HG03575 (cell line): Measurements from ENCODE around the gene TTR.

Experiments
- ATAC-seq: cut with Tn5 transposase; IDR thresholded peaks from one replicate; pipeline ENCODE4 v1.9.1; 2021; ENCODE audit not compliant: unreplicated experiment, insufficient number of reproducible peaks, low FRiP score; ENCODE audit errors: extremely low read depth

The TTR gene

DNA sequence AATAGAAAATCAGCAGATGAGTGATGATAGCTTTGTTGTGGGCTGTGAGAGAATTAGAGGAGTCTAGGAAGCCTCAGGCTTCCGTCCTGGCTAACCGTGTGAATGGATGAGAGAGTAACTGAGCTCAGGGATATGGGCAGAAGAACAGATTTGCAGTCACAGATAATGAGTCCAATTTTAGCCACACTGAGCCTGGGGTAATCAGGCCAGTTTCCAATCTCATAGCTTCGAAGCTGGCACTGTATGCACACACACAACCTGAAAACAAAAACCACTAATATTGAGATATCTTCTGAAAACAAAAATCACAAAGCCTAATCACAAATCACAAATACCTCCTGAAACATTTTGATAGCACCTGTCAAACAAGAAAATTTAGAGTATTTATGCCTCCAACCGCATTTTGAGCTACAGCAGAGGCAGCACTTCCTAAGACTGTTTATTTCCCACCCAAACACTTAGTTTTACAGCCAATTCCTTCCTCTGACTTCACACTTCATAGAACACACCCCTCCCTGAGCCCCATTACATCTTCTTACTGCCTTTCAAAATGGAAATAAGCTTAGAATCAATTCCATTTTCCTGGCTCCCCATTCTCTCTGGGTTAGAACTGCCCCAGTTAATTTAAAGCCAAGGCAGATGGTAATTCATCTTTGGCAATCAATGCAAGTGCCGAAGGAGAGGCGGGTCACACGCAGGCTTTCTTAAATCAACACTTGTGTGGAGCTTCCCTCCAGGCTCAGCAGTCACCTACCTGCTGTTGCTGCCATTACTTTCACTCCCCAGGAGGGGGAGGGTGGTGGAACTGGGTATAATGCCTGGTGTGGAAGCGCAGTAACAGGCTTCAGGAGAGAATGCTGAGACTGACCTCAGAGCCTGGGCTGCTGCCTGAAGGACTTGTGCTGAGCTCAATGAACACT, 18.9 kb downstream of the TTR start:
- no peak for ATAC-seq

DNA sequence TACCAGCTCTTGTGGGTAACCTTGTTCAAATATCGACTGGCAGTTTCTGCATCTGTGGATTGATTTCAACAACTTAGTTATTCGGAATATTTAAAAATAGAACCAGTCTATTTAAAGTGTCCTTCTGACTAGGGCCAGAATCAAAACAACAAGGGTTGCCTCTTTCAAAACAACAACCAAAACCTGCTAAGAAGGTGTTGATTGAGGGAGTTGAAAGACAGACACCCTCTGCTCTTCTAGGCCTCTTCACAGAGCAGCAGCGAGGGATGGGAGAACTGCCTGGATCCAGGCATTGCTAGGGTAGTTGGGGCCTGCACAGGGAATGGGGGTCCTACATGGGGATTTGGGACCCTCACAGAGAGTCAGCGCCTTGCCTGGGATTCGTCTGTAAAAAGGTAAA, 19.8 kb downstream of the TTR start:
- no peak for ATAC-seq

DNA sequence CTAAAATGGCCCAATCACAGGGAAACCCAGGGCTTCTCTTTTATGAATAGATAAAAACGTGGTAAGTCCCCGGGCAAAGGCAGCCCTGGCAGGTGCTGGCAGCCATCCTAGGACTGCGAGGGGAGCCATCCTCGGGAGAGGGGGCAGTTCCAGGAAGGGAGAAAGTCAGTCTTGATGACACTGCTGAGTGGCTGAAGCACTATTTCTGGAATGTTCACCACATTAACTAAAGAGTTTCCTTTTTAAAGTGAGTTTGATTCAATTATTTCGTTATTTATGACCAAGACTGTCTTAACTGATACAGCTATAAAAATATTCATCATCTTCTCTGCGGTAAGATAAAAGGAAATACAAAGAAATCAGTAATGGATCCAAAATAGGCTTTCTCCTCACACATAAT, 20.4 kb downstream of the TTR start:
- no peak for ATAC-seq

DNA sequence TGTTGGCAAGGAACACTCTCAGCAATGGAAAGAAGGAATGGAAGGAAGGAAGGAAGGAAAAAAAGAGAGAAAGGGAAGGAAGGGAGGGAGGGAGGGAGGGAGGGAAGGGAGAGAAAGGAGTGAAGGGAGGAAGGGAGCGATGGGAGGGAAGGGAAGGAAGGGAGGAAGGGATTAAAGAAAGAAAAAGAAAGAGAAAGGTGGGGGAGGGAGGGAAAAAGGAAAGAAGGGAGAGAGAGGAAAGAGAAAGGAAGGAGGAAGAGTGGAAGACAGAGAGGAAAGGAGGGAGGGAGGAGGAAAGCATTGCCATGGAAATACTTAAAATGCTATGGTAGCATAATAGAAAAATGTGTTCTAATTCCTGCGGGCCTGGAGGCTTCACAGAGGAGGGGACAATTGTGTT, 22.4 kb downstream of the TTR start:
- ATAC-seq, result no peak

DNA sequence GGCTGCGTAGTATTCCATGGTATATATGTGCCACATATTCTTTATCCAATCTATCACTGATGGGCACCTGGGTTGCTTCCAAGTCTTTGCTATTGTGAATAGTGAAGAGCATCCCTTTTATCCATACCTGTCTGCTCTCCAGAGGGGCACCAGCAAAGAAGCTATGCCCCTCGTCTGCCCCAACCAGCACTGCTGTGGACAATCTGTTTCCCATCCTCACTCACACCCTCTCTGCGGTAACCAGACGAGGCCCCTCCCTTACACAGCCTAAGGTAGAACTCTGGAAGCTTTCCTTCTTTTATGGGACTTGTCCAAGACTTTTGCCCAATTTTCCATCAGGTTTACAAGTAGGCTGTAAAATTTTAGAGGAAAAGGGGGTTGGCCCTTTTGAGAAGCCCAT, 24.9 kb downstream of the TTR start:
- no peak for ATAC-seq

DNA sequence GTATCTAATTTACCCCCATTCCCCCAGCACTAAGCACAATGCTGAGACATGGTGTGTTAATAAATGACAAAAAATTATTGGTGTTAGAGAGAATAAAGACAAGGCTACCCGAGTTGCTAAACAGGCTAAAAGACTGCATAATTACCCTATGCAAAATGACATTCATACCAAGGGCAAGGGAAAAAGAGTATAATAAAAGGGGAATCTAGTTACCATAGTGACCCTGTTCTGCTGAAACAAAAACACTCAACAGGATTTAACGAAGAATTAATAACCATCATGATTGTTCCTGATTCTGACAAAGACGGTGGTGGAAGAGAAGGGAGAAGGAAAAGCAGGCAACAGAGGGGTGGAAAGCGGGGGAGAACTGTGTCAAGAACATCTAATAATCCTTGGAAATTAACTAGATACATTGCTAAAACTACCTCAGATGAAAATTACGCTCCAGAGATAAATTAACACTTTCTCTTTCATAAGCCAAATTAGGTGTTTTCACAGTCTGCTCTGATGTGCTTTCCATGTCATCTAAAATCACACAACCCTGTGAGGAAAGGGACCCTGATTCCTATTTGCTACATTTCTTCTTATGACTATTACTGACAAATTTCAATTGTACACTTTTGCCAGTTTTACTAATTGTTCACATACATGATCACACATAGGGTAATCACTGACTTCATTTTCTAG, 25.5 kb downstream of the TTR start:
- ATAC-seq, result no peak

DNA sequence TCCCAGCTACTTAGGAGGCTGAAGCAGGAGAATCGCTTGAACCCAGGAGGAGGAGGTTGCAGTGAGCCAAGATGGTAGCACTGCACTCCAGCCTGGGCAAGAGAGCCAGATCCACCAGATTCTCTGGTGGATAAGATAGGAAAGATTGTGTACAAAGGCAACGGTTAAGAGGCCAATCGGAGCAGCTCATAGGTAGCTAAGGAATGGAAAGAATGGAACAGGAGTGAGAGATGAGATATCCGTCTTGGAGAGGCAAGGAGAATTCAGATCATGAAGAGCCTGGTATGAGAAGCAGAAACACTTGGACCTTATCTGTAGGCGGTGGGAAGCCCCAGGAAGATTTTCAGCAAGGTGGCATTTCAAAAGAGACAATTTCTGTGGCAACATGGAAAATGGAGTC, 27.1 kb downstream of the TTR start:
- no peak for ATAC-seq

DNA sequence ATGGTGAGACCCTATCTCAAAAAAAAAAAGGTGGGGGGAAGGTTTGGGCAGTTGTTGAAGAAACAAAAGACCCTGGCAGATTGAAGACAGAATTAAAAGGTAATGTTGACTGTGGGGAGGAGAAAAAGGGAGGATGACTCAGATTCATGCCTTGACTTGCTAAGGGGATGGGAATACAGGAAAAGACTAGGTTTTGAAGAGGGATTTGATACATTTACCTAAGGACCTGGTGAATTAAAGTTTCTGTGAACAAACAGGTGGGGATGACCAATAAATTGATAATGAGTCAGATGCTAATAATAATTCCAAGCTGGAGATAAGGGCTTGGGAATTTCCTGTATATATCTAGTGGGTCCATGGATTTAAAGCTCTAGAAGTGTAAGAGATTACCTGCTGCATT, 27.6 kb downstream of the TTR start:
- no peak for ATAC-seq

DNA sequence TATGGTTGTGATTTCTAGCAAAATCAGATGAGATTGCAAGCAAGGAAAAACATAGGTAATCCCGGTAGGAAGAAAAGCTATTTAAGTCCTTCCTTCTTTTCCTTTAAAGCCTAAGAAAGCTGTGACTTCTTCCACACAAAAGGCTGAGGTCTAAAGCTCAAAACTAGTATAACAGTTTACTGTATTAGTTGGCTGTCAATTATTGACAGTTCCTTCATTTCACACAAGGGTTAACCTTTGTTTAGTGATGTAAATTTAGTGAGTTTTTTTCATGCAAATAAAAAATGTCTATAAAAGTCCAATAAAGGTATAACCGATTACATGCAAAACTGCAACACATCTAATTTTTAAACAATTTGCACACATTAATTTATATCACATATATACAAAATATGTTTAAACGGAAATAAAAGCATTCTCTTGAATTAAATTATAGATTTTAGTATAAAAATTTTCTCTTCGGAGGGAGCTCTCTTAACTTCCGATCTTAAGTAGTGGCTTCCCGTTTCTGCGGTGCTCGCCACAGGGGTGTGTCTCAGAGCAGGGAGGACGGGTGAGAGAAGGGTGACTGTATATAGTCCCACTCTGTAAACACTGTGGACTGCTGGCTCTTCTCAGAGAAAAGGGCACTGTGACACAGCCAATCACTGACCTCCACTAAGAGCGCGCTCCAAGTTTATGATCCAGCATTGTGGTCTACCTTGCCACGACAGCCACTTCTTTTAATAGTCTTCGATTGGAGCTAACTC, 33.4 kb downstream of the TTR start:
- no peak for ATAC-seq

DNA sequence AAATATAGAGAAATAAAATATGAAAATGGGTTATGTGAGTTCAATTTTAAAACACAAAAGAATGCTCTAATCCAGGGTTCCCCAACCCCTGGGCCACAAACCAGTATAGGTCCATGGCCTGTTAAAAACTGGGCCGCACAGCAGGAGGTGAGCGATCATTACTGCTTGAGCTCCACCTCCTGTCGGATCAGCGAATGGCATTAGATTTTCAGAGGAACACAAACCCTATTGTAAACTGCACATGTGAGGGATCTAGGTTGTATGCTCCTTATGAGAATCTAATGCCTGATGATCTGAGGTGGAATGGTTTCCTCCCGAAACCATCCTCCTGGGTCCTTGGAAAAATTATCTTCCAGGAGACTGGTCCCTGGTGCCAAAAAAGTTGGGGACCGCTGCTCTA, 34.7 kb downstream of the TTR start:
- no peak for ATAC-seq

DNA sequence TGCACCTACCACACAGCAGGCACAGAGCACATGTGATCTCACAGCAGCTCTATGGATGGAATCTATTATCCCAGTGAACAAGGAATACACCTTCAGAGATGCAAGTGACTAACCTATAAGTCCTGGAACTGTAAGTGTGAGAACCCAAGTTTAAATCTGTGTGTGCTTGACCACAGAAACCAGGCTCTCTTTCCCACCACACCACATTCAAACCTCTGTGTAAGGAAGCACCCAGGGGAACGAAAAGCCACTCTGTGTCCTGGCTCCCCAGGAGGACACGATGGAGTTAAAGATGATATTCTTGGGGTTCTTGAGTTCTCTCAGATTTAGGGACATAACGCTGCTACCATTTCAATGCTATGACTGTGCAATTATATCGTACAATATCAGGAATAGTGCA, 38.9 kb downstream of the TTR start:
- ATAC-seq, result no peak

DNA sequence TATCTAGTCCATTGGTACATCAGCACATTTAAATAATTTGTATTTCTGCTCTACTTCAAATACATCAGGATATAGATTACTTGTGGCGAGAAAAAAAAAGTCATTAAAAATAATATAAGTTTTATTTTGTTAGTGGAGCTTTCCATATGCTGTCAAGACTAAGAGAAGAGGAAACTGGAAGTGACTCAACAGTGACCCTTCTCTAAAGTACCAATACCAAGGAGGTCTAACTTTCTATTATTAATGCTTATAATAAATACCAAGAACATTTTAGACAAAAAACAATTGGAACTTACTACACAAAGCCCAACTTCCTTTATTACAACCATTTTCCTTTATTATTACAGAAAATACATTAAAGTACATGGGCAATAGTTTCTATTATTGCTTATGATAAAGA, 39.8 kb downstream of the TTR start:
- ATAC-seq, result no peak

DNA sequence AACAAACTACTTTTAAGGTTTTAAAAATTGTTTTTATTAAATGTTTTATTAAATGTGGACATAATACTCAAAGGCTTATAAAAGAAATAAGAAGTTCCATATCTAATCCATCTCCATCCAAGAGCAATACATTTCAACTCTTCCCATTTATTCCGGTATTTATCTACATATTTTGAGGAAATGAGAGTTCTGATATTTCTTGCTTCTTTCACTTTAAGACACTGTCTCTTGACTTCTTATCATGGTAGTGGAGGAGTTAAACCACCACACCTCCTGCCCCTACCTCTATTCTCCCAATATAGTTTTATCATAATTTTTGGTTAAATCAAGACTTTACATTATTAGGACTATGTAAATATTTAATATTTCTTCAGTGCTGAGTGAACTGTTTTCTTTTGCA, 40.7 kb downstream of the TTR start:
- no peak for ATAC-seq

DNA sequence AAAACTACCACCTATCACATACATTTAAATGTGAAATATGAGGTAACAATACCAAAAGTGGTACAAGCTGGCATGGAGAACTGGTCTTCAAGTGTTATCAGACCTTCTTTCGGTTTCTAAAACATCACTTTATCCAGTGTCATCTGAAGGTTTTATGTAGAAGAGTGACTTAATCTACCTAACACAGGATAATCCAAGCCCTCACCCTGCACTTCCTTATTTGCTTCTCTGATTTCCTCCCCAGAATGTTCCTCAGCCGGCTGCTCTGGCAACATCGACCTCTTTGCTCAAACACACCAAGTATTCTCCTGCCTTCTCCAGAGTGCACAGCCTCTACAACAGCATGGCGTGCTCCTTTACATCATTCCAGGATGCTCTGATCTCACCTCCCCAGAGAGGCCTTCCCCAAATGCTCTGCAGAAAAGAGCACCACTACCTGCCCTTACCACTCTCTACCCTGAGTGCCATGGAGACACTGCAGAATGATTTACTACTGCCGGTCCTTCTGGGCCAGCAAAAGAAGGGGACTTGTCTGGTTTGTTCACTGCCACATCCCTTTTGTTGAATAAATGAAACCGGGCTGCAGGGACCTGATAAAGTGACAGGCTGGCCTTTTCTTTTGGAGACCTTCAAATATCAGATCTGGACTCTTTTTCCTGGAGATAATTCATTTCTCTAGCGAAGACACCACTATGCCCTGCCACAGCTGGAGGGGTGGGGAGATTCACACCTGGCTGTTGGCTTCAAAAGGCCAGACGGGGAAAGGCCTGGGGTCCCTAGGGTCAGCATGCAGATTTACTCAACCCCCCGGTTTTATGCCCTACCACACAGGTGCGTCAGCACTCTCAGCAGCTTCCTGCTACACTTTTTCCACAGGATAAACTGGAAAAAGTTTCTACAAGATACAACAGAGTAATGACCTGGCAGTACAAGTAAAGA, 42.0 kb downstream of the TTR start:
- ATAC-seq, result no peak

DNA sequence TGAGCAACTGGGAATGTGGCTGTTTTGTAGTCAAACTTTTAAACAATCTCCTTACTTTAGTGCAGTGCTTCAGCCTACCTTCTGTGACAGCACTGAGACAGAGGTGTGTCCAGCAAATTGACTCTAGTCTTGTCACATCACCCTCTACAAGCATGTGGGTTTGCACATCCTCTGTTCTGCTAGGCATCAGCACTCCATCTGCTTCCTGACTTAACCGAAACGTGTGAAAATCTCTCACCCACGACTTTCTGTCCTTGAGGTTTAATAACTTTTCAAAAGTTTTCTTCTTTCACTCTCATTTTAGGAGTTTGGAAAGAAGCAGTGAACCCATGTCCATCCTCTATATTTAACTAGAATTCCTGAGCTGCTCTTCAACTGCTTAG, 42.6 kb downstream of the TTR start:
- peak; percentile 97 for ATAC-seq

DNA sequence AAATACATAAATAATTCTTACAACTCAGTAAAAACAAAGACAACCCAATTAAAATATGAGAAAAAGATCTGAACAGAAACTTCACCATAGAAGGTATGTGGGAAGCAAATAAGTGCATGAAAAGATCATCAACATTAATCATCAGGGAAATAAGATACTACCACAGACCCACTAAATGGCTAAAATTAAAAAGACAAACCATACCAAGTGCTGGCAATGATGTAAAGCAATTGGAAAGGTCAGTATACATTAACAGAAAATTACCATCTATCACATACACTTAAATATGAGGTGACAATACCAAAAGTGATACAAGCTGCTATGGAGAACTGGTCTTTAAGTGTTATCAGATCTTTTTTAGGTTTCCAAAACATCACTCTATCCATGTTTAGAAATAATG, 44.7 kb downstream of the TTR start:
- no peak for ATAC-seq

DNA sequence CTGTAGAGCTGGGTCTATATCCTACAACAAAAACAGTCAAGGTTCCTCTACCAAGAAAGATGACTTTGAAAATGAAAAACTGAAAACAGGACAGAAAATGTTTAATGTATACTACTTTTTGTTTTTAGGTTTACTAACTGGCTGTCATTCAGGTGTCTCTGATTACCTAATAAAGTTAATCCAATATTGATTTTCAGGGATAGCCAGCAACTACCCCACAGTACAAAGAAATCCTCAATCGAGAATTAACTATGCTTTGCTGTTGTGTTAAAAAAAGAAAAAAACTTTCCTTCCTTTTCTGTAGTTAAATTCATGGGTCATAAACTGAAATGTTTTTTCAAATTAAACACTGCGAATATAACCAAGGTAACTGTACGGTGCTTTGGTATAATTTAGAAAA, 45.8 kb downstream of the TTR start:
- ATAC-seq, result no peak

DNA sequence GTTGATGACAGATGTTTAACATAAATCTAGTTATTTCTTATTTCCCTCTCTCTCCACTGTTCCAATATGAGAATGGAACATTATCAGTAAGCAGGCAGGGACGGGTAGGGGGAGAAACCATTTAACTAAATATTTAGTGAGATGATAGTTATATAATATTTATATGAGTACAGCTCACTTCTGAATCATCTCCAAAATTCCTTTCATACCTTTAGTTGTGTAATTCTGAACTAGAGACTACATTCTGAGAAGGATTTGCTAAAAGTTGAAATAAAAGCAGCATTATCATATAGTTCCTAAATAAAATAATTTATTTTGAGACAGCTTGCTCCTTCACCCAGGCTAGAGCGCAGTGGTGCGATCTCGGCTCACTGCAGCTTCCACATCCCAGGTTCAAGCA, 51.3 kb downstream of the TTR start:
- ATAC-seq, result no peak

DNA sequence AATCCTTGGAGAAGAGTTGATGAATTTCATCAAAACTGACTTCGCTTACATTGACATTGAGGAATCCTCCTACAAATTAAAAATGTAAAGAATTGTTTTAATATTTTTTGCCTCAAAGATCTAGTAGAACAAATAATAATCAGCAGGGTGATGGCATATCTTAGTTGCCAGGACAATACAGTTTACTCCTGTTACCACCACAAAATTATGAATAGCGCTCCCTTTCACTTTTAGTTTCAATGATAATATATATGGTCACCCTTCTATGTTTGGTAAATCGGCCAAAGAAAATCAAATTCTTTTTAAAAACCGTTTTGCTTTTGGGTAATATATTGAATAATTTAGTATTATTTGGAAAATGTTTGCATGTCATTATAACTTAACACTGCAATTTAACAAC, 53.7 kb downstream of the TTR start:
- ATAC-seq, result no peak
